ENCODE results near the gene NAV2. TPM values are rescaled to one million over a fixed set of nuclear protein-coding genes. Genes with fewer than 3 reads are reported as not detected.

The NAV2 gene
- polyA plus RNA-seq, 1 experiment = 5.1 TPM

DNA sequence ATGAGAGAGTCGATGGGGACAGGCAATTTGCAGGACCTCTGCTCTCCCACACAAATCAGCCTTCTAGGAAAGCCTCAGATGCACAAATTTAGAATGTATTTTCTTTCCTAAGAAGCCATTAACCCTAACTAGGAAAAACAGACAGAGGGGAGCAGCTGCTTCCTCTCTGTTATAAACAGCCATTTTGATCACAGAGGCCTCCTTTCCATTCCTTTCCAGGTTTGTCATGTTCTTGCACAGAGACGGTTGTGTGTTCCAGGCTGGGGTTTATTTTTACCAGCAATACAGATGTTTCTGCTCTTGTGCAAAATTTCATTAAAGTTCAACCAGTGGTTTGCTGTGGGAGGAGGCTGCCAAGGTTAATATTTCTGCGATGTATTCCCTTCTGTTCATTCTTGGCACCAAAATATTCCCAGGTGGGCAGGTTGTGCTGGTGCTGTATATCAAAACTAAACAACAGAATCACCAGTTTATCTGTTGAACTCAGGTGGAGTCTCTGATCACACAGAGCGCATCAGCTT is 90.2 kb downstream of the NAV2 start:
- DNase-seq (ENCODE audit: low read depth, low spot score) = no peak
- Histone ChIP-seq H3K4me3 (ENCODE audit: low read depth, low read length) (no peak overlapping the region), H3K27ac (ENCODE audit: low read depth, low read length) (no peak overlapping the region), H3K27me3 (ENCODE audit: control insufficient read depth, insufficient read depth, low read length) (no peaks in the 10 kb centered on the region), H3K9me3 (ENCODE audit: control insufficient read depth, insufficient read depth, low read length) (no peaks in the 10 kb centered on the region)
- TF ChIP-seq, protein P1, sequence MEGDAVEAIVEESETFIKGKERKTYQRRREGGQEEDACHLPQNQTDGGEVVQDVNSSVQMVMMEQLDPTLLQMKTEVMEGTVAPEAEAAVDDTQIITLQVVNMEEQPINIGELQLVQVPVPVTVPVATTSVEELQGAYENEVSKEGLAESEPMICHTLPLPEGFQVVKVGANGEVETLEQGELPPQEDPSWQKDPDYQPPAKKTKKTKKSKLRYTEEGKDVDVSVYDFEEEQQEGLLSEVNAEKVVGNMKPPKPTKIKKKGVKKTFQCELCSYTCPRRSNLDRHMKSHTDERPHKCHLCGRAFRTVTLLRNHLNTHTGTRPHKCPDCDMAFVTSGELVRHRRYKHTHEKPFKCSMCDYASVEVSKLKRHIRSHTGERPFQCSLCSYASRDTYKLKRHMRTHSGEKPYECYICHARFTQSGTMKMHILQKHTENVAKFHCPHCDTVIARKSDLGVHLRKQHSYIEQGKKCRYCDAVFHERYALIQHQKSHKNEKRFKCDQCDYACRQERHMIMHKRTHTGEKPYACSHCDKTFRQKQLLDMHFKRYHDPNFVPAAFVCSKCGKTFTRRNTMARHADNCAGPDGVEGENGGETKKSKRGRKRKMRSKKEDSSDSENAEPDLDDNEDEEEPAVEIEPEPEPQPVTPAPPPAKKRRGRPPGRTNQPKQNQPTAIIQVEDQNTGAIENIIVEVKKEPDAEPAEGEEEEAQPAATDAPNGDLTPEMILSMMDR (IDR thresholded peaks at IDR 0.05; ENCODE audit: low read depth, low read length) = no peak
- CTCF ChIA-PET = interaction anchor here (0.6 to 3.3 kb wide), 4 partner anchors 10 to 245 kb away, joined by 3 to 21 read pairs (median 4); no protein-coding TSS in a partner anchor
- POLR2A ChIA-PET = no interaction called here

DNA sequence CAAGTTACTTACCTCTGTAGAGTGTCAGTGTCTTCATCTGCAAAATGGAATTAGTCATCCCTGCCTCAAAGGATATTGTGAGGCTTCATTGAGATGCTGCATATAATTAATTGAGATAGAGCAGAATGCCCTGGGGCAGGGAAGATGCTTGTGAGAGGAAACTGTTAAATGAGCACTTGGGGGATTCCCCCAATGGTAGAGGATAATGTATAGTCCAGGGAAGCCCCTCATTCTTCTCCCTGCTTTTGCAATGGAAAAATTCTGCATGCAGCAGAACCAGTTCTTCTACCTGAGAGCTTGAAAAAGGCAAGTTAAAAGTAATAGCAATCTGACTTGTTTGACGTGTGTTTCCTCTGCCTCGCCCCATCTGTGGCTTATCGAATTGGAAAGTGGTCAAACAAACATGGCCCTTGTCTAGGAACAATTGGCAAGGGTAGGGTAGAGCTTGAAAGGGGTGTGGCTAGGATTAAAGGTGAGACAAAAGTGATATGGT is 90.9 kb downstream of the NAV2 start:
- TF ChIP-seq, protein P1 (IDR thresholded peaks at IDR 0.05; ENCODE audit: low read depth, low read length) = no peak
- Histone ChIP-seq H3K4me3 (ENCODE audit: low read depth, low read length) (no peak overlapping the region), H3K27ac (ENCODE audit: low read depth, low read length) (no peak overlapping the region), H3K27me3 (ENCODE audit: control insufficient read depth, insufficient read depth, low read length) (no peaks in the 10 kb centered on the region), H3K9me3 (ENCODE audit: control insufficient read depth, insufficient read depth, low read length) (no peaks in the 10 kb centered on the region)
- POLR2A ChIA-PET = interaction anchor here (0.6 kb wide), 1 partner anchor 249 kb away, joined by 4 read pairs; no protein-coding TSS in a partner anchor
- no peak for DNase-seq (ENCODE audit: low read depth, low spot score)
- CTCF ChIA-PET = interaction anchor here (0.6 to 1.3 kb wide), 2 partner anchors 10 to 246 kb away, joined by 3 to 4 read pairs; no protein-coding TSS in a partner anchor

DNA sequence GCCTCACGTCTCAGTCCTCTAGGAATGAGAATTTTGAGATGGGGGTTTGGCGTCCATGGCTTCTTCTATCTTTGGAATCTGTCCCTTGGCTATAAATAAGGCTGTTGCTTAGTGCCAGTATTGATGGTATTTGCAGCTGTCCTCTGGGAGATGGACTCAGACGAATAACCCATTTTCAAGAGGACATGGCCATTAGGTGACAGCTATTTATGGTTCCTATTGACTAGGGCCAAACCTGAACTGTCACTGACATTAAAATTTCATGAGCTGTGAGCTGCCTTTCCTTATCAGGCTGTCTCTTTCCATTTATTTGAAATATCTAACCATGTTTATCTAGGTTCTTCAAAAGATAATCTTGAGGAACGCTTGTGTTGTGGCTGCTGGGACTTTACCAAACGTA is 92.7 kb downstream of the NAV2 start:
- TF ChIP-seq, protein P1 (IDR thresholded peaks at IDR 0.05; ENCODE audit: low read depth, low read length) = no peak
- no peaks in the 10 kb centered on the region for H3K27me3 ChIP-seq (ENCODE audit: control insufficient read depth, insufficient read depth, low read length)
- ChIA-PET CTCF (interaction anchor here (1.5 kb wide), 1 partner anchor 98 kb away, joined by 4 read pairs; no protein-coding TSS in a partner anchor), POLR2A (no interaction called here)
- no peak overlapping the region for H3K4me3 ChIP-seq (ENCODE audit: low read depth, low read length)
- no peak for DNase-seq (ENCODE audit: low read depth, low spot score)
- H3K9me3 ChIP-seq (ENCODE audit: control insufficient read depth, insufficient read depth, low read length) = no peaks in the 10 kb centered on the region
- H3K27ac ChIP-seq (ENCODE audit: low read depth, low read length) = no peak overlapping the region

DNA sequence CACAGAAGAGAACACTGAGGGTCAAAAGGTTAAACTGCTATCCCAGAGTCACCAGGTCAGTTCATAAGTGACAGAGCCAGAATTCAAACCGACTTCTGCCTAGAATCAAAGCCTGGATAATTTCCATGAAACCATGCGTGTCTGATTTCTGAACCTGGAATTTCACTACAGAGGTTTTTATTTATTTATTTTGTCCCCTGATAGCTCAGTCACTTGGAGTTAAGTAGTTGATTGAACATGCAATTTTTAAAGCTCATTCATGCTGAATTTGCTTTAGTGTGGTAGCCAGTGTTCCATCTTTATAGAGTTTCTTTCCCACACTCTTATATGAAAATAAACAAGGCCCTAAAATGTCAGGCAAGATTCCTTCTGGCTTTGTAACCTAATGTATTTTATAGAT is 93.2 kb downstream of the NAV2 start:
- Histone ChIP-seq H3K4me3 (ENCODE audit: low read depth, low read length) (no peak overlapping the region), H3K27ac (ENCODE audit: low read depth, low read length) (no peak overlapping the region), H3K27me3 (ENCODE audit: control insufficient read depth, insufficient read depth, low read length) (no peaks in the 10 kb centered on the region), H3K9me3 (ENCODE audit: control insufficient read depth, insufficient read depth, low read length) (no peaks in the 10 kb centered on the region)
- TF ChIP-seq, protein P1 (IDR thresholded peaks at IDR 0.05; ENCODE audit: low read depth, low read length) = no peak
- ChIA-PET POLR2A (no interaction called here), CTCF (interaction anchor here (1.5 kb wide), 1 partner anchor 97 kb away, joined by 4 read pairs; no protein-coding TSS in a partner anchor)
- DNase-seq (ENCODE audit: low read depth, low spot score) = no peak

DNA sequence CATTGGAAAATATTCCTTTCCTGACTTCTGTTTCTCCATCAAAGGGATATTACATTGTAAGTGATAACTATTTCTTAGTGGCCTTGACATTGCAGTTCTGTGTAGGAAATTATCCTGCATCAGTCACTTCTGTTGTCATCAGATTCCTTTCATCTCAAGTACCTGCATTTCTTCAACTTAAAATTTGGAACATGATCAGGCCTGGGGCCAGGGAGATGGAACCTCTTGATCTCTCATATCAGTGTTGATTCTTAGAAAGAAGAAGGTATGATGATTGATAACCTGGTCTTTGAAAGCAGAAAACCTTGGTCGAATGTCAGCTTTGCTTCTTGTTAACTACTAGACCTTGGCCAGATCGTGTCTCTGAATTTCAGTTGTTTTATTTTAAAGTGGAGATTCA is 93.6 kb downstream of the NAV2 start:
- no peak for DNase-seq (ENCODE audit: low read depth, low spot score)
- H3K27ac ChIP-seq (ENCODE audit: low read depth, low read length) = no peak overlapping the region
- CTCF ChIA-PET = interaction anchor here (1.5 kb wide), 1 partner anchor 97 kb away, joined by 4 read pairs; no protein-coding TSS in a partner anchor

More for the DNA sequence above, 93.6 kb downstream of the NAV2 start:
- POLR2A ChIA-PET = no interaction called here
- Histone ChIP-seq H3K27me3 (ENCODE audit: control insufficient read depth, insufficient read depth, low read length) (no peaks in the 10 kb centered on the region), H3K4me3 (ENCODE audit: low read depth, low read length) (no peak overlapping the region), H3K9me3 (ENCODE audit: control insufficient read depth, insufficient read depth, low read length) (no peaks in the 10 kb centered on the region)
- TF ChIP-seq, protein P1 (IDR thresholded peaks at IDR 0.05; ENCODE audit: low read depth, low read length) = no peak
